ENCODE data around the gene MRPS26. TPM values are rescaled to one million over a fixed set of nuclear protein-coding genes. Genes with fewer than 3 reads are reported as not detected.

The MRPS26 gene
- total and polyA plus RNA-seq, 2 of the 13 experiments (the other 11 are each of a cell fraction or from before 2014, with no cell fraction given) = 89.8 to 187 TPM

DNA sequence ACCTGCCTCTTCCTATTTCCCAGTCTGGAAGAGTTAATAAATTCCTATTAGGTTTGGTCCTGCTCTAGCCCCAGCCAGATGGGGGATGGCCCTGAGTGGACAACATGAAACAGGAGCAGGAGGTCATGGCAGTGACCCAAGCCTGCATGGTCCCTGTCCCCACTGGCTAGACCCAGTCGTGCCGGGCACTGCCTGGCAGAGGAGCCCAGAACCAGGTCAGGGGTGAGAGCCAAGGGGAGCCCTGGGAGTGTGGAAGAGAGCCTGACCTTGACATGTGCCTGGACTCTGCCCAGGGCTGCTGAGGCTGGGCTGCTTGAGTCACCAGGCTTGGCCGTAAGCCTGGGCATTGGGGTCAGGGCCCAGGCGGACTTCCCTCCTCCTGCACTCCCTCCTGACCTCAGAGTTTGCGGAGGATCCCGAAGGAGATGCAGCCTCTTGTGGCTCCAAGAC, 35.1 kb downstream of the MRPS26 start (continued):
- TF ChIP-seq MYC (CRISPR knock-in tag; IDR thresholded peaks at IDR 0.05; ENCODE audit: borderline replicate concordance) (0 out of 2 replicates have a peak, but pooled peaks have one; percentile 13), ZNF780A (CRISPR knock-in tag; IDR thresholded peaks at IDR 0.05) (no peak), KAT2B (IDR thresholded peaks at IDR 0.05; ENCODE audit: borderline replicate concordance, low read depth, low read length) (no peak), ZNF484 (CRISPR knock-in tag; IDR thresholded peaks at IDR 0.05; ENCODE audit: borderline replicate concordance, low read depth) (no peak), HDAC2 (CRISPR knock-in tag; IDR thresholded peaks at IDR 0.05) (no peak), XRCC5 (optimal IDR thresholded peaks at IDR 0.05; ENCODE audit: low read length) (peak; percentile 40), ZNF549 (CRISPR knock-in tag; IDR thresholded peaks at IDR 0.05) (no peak), ZNF225 (CRISPR knock-in tag; IDR thresholded peaks at IDR 0.05) (peak; percentile 19; the same call in 1 of the 2 replicates), TGIF2 (CRISPR knock-in tag; IDR thresholded peaks at IDR 0.05) (no peak), ZNF772 (CRISPR knock-in tag; IDR thresholded peaks at IDR 0.05) (no peak), IRX3 (CRISPR knock-in tag; IDR thresholded peaks at IDR 0.05; ENCODE audit: borderline replicate concordance, low read depth) (no peak), SETDB1 (CRISPR knock-in tag; IDR thresholded peaks at IDR 0.05; ENCODE audit: borderline replicate concordance) (no peak), ZBTB3 (CRISPR knock-in tag; IDR thresholded peaks at IDR 0.05; ENCODE audit: borderline replicate concordance, low read depth) (no peak), HNRNPUL1 (IDR thresholded peaks at IDR 0.05; ENCODE audit: low read depth, low read length) (no peak), ZSCAN29 (CRISPR knock-in tag; conservative IDR thresholded peaks at IDR 0.05) (no peak), RORA (CRISPR knock-in tag; IDR thresholded peaks at IDR 0.05) (no peak), ZNF350 (CRISPR knock-in tag; IDR thresholded peaks at IDR 0.05; ENCODE audit: borderline replicate concordance, low read depth) (no peak; the same call in 1 of the 2 replicates), PAF1 (CRISPR knock-in tag; IDR thresholded peaks at IDR 0.05) (no peak), POLR2AphosphoS5 (IDR thresholded peaks at IDR 0.05; ENCODE audit: low read depth, low read length) (no peak), MTA1 (CRISPR knock-in tag; IDR thresholded peaks at IDR 0.05; ENCODE audit: borderline replicate concordance) (peak; percentile 65; the same call in 1 of the 2 replicates), ZNF232 (CRISPR knock-in tag; IDR thresholded peaks at IDR 0.05; ENCODE audit: borderline replicate concordance) (no peak), ZFP37 (CRISPR knock-in tag; IDR thresholded peaks at IDR 0.05; ENCODE audit: borderline replicate concordance) (no peak), YEATS4 (CRISPR knock-in tag; IDR thresholded peaks at IDR 0.05; ENCODE audit: borderline replicate concordance) (no peak), IKZF1 (IDR thresholded peaks at IDR 0.05) (no peak), AKAP8 (CRISPR knock-in tag; IDR thresholded peaks at IDR 0.05) (no peak), CHD4 (IDR thresholded peaks at IDR 0.05; ENCODE audit: borderline replicate concordance, low read length) (no peak), ZNF670 (CRISPR knock-in tag; IDR thresholded peaks at IDR 0.05; ENCODE audit: borderline replicate concordance) (peak; percentile 41; the same call in 1 of the 2 replicates), ZNF24 (IDR thresholded peaks at IDR 0.05) (no peak)
- TF ChIP-seq, protein P1, sequence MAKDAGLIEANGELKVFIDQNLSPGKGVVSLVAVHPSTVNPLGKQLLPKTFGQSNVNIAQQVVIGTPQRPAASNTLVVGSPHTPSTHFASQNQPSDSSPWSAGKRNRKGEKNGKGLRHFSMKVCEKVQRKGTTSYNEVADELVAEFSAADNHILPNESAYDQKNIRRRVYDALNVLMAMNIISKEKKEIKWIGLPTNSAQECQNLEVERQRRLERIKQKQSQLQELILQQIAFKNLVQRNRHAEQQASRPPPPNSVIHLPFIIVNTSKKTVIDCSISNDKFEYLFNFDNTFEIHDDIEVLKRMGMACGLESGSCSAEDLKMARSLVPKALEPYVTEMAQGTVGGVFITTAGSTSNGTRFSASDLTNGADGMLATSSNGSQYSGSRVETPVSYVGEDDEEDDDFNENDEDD (CRISPR knock-in tag; IDR thresholded peaks at IDR 0.05; ENCODE audit: borderline replicate concordance) = no peak
- TF ChIP-seq, protein P2, sequence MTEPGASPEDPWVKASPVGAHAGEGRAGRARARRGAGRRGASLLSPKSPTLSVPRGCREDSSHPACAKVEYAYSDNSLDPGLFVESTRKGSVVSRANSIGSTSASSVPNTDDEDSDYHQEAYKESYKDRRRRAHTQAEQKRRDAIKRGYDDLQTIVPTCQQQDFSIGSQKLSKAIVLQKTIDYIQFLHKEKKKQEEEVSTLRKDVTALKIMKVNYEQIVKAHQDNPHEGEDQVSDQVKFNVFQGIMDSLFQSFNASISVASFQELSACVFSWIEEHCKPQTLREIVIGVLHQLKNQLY (CRISPR knock-in tag; IDR thresholded peaks at IDR 0.05) = no peak
- TF ChIP-seq, protein P3, sequence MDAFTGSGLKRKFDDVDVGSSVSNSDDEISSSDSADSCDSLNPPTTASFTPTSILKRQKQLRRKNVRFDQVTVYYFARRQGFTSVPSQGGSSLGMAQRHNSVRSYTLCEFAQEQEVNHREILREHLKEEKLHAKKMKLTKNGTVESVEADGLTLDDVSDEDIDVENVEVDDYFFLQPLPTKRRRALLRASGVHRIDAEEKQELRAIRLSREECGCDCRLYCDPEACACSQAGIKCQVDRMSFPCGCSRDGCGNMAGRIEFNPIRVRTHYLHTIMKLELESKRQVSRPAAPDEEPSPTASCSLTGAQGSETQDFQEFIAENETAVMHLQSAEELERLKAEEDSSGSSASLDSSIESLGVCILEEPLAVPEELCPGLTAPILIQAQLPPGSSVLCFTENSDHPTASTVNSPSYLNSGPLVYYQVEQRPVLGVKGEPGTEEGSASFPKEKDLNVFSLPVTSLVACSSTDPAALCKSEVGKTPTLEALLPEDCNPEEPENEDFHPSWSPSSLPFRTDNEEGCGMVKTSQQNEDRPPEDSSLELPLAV (CRISPR knock-in tag; conservative IDR thresholded peaks at IDR 0.05; ENCODE audit: low read depth) = no peak
